ENCODE data around the gene MS4A10.
"Not testable (repeated sequence)": the region's sequence is repeated elsewhere in the genome, so short reads cannot be mapped to it uniquely, and the experiment has no call there.

- not testable (repeated sequence) for TF ChIP-seq E2F4 (CRISPR knock-in tag; IDR thresholded peaks at IDR 0.05; ENCODE audit: low read depth); CEBPG (CRISPR knock-in tag; IDR thresholded peaks at IDR 0.05); CEBPG (tag; conservative IDR thresholded peaks at IDR 0.05 in 1 of 2, IDR thresholded peaks at IDR 0.05 in 1 of 2); CBX5 (IDR thresholded peaks at IDR 0.05; ENCODE audit: borderline replicate concordance, low read depth); THRB (CRISPR knock-in tag; conservative IDR thresholded peaks at IDR 0.05); YY1 (IDR thresholded peaks at IDR 0.05; ENCODE audit: borderline replicate concordance in 1 of 3, control insufficient read depth in 1 of 3, extremely low read depth in 1 of 3, insufficient read depth in 3 of 3, insufficient read length in 1 of 3, insufficient replicate concordance in 2 of 3, low read depth in 1 of 3, low read length in 2 of 3); POLR2AphosphoS5 (IDR thresholded peaks at IDR 0.05; ENCODE audit: control insufficient read depth, insufficient read depth, low read depth, low read length)
These were observed 38.7 kb downstream of the MS4A10 start for GRCh38 chr11:60823745-60824306.
